Activated CD8-positive, alpha-beta memory T cell treated with anti-CD3 and anti-CD28 coated beads for 1 hour (primary cell): ENCODE measurements around the gene MUS81.
"Not testable (repeated sequence)": the region's sequence is repeated elsewhere in the genome, so short reads cannot be mapped to it uniquely, and the experiment has no call there.

Source experiments
- DNase-seq, 2 donors: peaks; one replicate each; pipeline ENCODE4 v3.0.0-alpha.2; 2020; ENCODE audit warnings: low read depth in 1 of 2; ENCODE audit errors: extremely low read depth in 1 of 2

MUS81 gene

GRCh38 chr11:65860278-65861164 is at the start of gene MUS81:
TSS of gene MUS81 (plus strand) at chr11:65860433. CDS start at chr11:65860754, 321 bp downstream.
- DNase-seq = peak; percentile 91 to 97

GRCh38 chr11:65811764-65812475 is 48.3 kb upstream of the MUS81 start:
- DNase-seq = no peak

DNA sequence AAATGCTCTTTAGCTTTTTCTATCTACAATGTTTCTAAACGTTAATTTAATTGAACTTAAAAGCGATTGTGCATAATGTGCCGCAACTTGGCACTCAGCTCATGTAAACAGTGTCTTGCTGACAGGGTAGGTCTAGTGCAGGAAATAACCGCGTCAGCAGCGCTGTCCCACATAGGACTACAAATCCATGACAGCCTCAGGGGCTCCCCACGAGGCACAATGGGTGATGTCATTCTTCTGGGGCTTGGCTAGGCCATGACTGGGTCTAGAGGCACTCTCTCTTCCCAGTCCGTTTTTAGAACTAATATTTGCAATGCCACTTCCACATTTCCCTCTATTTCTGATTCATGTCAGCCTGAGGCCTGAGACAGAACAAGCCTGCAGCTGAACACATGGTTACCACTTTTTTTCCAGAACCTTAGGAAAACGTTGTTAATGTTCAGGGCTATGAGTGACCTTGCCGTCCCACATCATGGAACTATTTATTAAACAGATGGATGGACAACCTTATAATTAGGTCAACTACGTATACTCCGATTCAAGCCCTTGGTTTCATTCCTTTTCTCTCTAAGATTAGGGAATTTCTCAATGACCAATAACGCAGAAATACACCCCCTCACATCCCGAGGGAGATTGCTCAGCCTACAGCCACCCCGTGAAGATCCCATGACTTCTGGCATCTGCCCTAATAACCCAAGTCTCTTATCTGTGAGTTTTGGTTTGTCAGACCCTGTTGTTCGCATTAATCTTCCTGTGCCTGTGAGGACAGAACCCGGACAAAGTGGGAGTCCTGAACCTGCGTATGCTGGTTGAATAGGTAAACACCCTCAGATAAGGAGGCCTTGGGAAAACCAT is 45.9 kb upstream of the MUS81 start:
- no peak for DNase-seq

DNA sequence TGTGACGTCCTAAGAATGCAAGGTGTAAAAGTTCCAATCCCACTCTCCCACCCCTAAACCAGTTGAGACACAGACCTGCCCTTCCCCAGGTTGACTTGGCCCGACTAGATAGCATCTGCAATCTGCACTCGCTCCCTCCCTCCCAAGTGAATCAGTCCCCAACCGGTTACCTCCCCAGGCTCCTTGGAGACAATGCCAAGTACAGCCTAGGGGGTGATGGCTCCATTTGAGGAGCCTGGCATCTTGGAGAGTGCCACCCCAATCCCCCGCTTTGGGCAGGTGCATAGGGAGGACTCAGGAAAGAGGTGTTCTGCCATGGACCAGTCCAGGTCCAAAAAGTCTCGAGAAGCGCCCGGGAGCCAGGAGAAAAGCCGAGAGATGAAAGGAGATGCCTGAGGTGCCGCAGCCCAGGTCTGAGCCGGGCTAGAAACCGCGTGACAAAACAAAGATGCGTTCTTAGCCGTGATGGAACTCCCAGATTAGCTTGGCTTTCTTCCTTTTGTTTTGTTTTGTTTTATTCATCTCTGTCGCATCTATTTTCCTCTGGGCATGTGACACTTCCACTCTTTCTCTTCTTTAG is 45.2 kb upstream of the MUS81 start:
- DNase-seq = no peak

DNA sequence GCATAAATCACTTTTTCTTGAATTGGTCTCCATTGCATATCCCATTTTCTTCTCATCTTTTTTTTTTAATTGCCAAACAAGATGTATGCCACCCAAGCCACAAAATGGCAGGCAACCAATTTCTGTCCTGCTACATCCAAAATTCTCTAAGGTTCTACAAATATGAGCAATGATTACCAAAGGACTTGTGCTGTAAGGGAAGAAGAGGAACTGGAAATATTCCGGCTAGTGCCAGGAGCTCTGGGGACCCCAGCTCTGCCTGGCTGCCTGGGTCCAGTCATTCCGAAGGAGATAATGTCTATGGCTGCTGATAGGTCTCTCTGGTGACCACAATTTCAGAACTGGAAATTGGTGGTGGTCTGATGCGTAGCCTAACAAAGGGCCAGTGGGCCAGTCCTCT is 43.5 kb upstream of the MUS81 start:
- DNase-seq = no peak

GRCh38 chr11:65817312-65817834 is 42.9 kb upstream of the MUS81 start:
- no peak for DNase-seq

GRCh38 chr11:65817835-65818680 is 42.2 kb upstream of the MUS81 start:
- DNase-seq = peak; percentile 81 to 95

- DNase-seq = no peak
Measured at GRCh38 chr11:65821107-65821506, 39.1 kb upstream of the MUS81 start.

GRCh38 chr11:65822776-65823528 is 37.3 kb upstream of the MUS81 start:
- DNase-seq = no peak

- no peak for DNase-seq
Measured at GRCh38 chr11:65826984-65827735, 33.1 kb upstream of the MUS81 start.

GRCh38 chr11:65829459-65829858 is 30.8 kb upstream of the MUS81 start:
- DNase-seq = no peak

GRCh38 chr11:65832231-65832630 is 28.0 kb upstream of the MUS81 start:
- DNase-seq = not testable (repeated sequence)

- peak; percentile 82 to 90 for DNase-seq
Measured at GRCh38 chr11:65833297-65834030, 26.8 kb upstream of the MUS81 start, which contains the start of gene SNX32. TSS of gene SNX32 (plus strand) at chr11:65833963. CDS start at chr11:65834066, 103 bp downstream.

DNA sequence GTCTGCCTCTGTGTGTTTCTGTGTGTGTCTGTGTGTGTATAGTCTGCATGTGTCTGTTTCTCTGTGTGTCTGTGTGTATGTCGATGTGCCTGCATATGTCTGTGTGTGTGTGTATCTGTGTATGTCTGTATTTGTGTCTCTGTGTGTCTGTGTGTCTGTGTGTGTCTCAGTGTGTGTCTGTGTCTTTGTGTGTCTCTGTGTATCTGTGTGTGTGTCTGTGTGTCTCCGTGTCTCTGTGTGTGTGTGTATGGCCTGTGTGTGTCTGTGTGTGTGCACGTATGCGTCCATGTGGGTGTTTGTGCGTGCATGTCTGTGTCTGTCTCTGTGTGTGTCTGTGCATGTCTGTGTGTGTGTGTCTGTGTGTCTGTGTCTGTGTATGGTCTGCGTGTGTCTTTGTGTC is 26.0 kb upstream of the MUS81 start:
- no peak for DNase-seq

- no peak for DNase-seq
Measured at GRCh38 chr11:65842144-65842543, 18.1 kb upstream of the MUS81 start.

DNA sequence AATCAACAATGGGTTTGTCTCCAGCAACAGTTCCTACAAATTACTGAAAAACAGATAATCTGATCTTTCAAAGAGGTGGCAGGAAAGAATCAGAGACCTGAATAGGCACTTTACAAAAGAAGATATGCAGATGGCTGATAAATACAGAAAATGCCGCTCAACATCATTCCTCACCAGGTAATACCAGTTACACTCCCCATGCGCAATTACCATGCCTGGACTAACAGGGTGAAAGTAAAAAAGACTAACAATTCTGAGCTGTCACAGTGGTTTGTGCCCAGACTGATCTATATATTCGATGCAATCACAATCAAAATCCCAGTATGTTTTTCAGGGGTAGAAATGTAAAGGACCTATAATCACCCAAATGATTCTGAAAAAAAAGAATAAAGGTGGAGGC is 16.4 kb upstream of the MUS81 start:
- no peak for DNase-seq

GRCh38 chr11:65844231-65844872 is 15.9 kb upstream of the MUS81 start:
- DNase-seq = no peak
